ENCODE results near the gene RFX1. TPM values are rescaled to one million over a fixed set of nuclear protein-coding genes. Genes with fewer than 3 reads are reported as not detected.

The RFX1 gene
- total RNA-seq: 2.7 and 7.1 TPM in 2 replicates

GRCh38 chr19:14006085-14006765 is at the start of gene RFX1:
Gene RFX1 (minus strand): TSS chr19:14006320. CDS start chr19:13993843, 12,477 bp downstream.

GRCh38 chr19:14031719-14032480 is 25.8 kb upstream of the RFX1 start, which contains the start of gene IL27RA:
Gene IL27RA (plus strand): TSS chr19:14031762. CDS start chr19:14031873, 111 bp downstream.

GRCh38 chr19:14027856-14028450 is 21.8 kb upstream of the RFX1 start, which contains the start of gene RLN3:
Gene RLN3 (plus strand): TSS chr19:14028148. CDS start chr19:14028205, 57 bp downstream.

GRCh38 chr19:13952154-13952930 is 53.8 kb downstream of the RFX1 start, which contains the start of gene DCAF15:
Gene DCAF15 (plus strand): TSS chr19:13952509. CDS start chr19:13952513, 4 bp downstream.

GRCh38 chr19:13938301-13939064 is 67.6 kb downstream of the RFX1 start, which contains the start of gene PODNL1:
Gene PODNL1 (minus strand): TSS chr19:13938417. CDS start chr19:13938181, 236 bp downstream.

Other genes starting within 250 kb of the RFX1 start
- gene MRI1, start 241.8 kb downstream of the RFX1 start, total RNA-seq: 25.8 and 52.6 TPM in 2 replicates
- gene C19orf53, start 231.9 kb downstream of the RFX1 start, total RNA-seq: 50.7 and 86.4 TPM in 2 replicates
- 16.6 and 22.8 TPM in 2 replicates for gene ZSWIM4, start 210.9 kb downstream of the RFX1 start, total RNA-seq
- 0.74 TPM in 1 of 2 replicates, not detected in the other for gene NANOS3, start 129.2 kb downstream of the RFX1 start, total RNA-seq
- gene BRME1, start 100.2 kb downstream of the RFX1 start, total RNA-seq: under 0.01 and 0.37 TPM in 2 replicates
- gene CC2D1A, start 100.1 kb downstream of the RFX1 start, total RNA-seq: 8.3 and 14.3 TPM in 2 replicates
- 3.9 and 4.8 TPM in 2 replicates for gene PODNL1, start 67.9 kb downstream of the RFX1 start, total RNA-seq
- gene DCAF15, start 53.8 kb downstream of the RFX1 start, total RNA-seq: 4.5 and 11.4 TPM in 2 replicates
- not detected in 2 replicates for gene RLN3, start 21.8 kb upstream of the RFX1 start, total RNA-seq
- 4.5 and 14.1 TPM in 2 replicates for gene IL27RA, start 25.4 kb upstream of the RFX1 start, total RNA-seq
- 0.30 and 0.92 TPM in 2 replicates for gene PALM3, start 55.8 kb upstream of the RFX1 start, total RNA-seq
- gene MISP3, start 66.5 kb upstream of the RFX1 start, total RNA-seq: 0.78 and 1.2 TPM in 2 replicates
- gene C19orf67, start 79.5 kb upstream of the RFX1 start, total RNA-seq: not detected in 2 replicates
- gene SAMD1, start 84.4 kb upstream of the RFX1 start, total RNA-seq: 16.3 and 29.7 TPM in 2 replicates
- 54.9 and 77.4 TPM in 2 replicates for gene PRKACA, start 111.4 kb upstream of the RFX1 start, total RNA-seq
- gene ASF1B, start 130.3 kb upstream of the RFX1 start, total RNA-seq: 0.89 and 4.8 TPM in 2 replicates
- 1.5 and 5.0 TPM in 2 replicates for gene ADGRL1, start 199.8 kb upstream of the RFX1 start, total RNA-seq